ENCODE measurements around the gene NFIX. TPM values are rescaled to one million over a fixed set of nuclear protein-coding genes. Genes with fewer than 3 reads are reported as not detected.

NFIX gene
- total and polyA plus RNA-seq, 2 of the 13 experiments (the other 11 are each of a cell fraction or from before 2014, with no cell fraction given) = 3.4 to 5.4 TPM

GRCh38 chr19:12994701-12995595 lies at the start of gene NFIX (continued):
- TF ChIP-seq ZNF337 (CRISPR knock-in tag; IDR thresholded peaks at IDR 0.05; ENCODE audit: borderline replicate concordance, low read depth) = no peak
- TF ChIP-seq PRMT3 (CRISPR knock-in tag; IDR thresholded peaks at IDR 0.05; ENCODE audit: borderline replicate concordance, low read depth) = no peak
- TF ChIP-seq BORCS8-MEF2B (CRISPR knock-in tag; IDR thresholded peaks at IDR 0.05) = peak; percentile 28; the same call in 1 of the 2 replicates
- TF ChIP-seq MLLT10 (CRISPR knock-in tag; IDR thresholded peaks at IDR 0.05) = no peak
- TF ChIP-seq ZNF180 (CRISPR knock-in tag; IDR thresholded peaks at IDR 0.05; ENCODE audit: borderline replicate concordance, low read depth) = no peak
- no peak for TF ChIP-seq PTBP1 (IDR thresholded peaks at IDR 0.05; ENCODE audit: low read depth, low read length, poor library complexity, severe bottlenecking)
- TF ChIP-seq THAP9 (CRISPR knock-in tag; IDR thresholded peaks at IDR 0.05; ENCODE audit: borderline replicate concordance) = no peak
- TF ChIP-seq CHD2 (IDR thresholded peaks at IDR 0.05; ENCODE audit: low read depth, low read length) = no peak
- TF ChIP-seq DMTF1 (CRISPR knock-in tag; IDR thresholded peaks at IDR 0.05) = no peak
- no peak for TF ChIP-seq ZNF501 (CRISPR knock-in tag; IDR thresholded peaks at IDR 0.05)
- no peak for TF ChIP-seq SP1 (IDR thresholded peaks at IDR 0.05)
- no peak for TF ChIP-seq SP1 (CRISPR knock-in tag; IDR thresholded peaks at IDR 0.05)
- no peak for TF ChIP-seq PRDM4 (CRISPR knock-in tag; IDR thresholded peaks at IDR 0.05; ENCODE audit: borderline replicate concordance)
- no peak for TF ChIP-seq ZNF605 (CRISPR knock-in tag; IDR thresholded peaks at IDR 0.05)
- no peak for TF ChIP-seq ZBTB1 (CRISPR knock-in tag; IDR thresholded peaks at IDR 0.05; ENCODE audit: borderline replicate concordance)
- 0 out of 2 replicates have a peak, but pooled peaks have one; percentile 37 for TF ChIP-seq GATAD2A (CRISPR knock-in tag; IDR thresholded peaks at IDR 0.05)
- TF ChIP-seq CBX5 (CRISPR knock-in tag; IDR thresholded peaks at IDR 0.05; ENCODE audit: borderline replicate concordance) = no peak
- TF ChIP-seq PBX3 (CRISPR knock-in tag; IDR thresholded peaks at IDR 0.05; ENCODE audit: borderline replicate concordance) = no peak
- no peak for TF ChIP-seq ZNF382 (CRISPR knock-in tag; IDR thresholded peaks at IDR 0.05; ENCODE audit: borderline replicate concordance)
- peak; percentile 64; the same call in 1 of the 2 replicates for TF ChIP-seq ZNF777 (CRISPR knock-in tag; IDR thresholded peaks at IDR 0.05)
- TF ChIP-seq ZNF446 (CRISPR knock-in tag; IDR thresholded peaks at IDR 0.05) = no peak
